Vagina (tissue), 2 donors: ENCODE data around the gene TSC22D1. TPM values are rescaled to one million over a fixed set of nuclear protein-coding genes. Genes with fewer than 3 reads are reported as not detected.
"Not testable (repeated sequence)": the region's sequence is repeated elsewhere in the genome, so short reads cannot be mapped to it uniquely, and the experiment has no call there.

Source experiments
- DNase-seq, 2 donors: peaks; one replicate each; pipeline ENCODE4 v3.0.0-alpha.2; 2017; ENCODE audit errors: extremely low spot score in 2 of 2
- H3K27ac ChIP-seq: fragments of 200-600 bp; sonication (generic); one replicate; pipeline ENCODE4 v1.5.1; 2019
- H3K27me3 ChIP-seq: fragments of 200-600 bp; sonication (generic); one replicate; pipeline ENCODE4 v1.5.1; 2019
- H3K36me3 ChIP-seq, 2 donors: fragments of 200-600 bp; sonication (generic); one replicate each; pipeline ENCODE4 v1.5.1; 2017 to 2019
- H3K4me1 ChIP-seq: fragments of 200-600 bp; sonication (generic); one replicate; pipeline ENCODE4 v1.5.1; 2019
- H3K4me3 ChIP-seq, 2 donors: fragments of 200-600 bp; sonication (generic); 1 replicate in 1 of 2; 2 replicates in 1 of 2; pipeline ENCODE4 v1.5.1; 2016 to 2019
- H3K9me3 ChIP-seq: fragments of 200-600 bp; sonication (generic); one replicate; pipeline ENCODE4 v1.5.1; 2019
- CTCF ChIP-seq, 3 experiments: fragments of 450-650 bp in 2 of 3; fragments of 200-600 bp in 1 of 3; sonication (generic) in 1 of 3; IDR thresholded peaks; one replicate each; pipeline ENCODE4 v1.5.1; 2017 to 2019; ENCODE audit warnings: antibody characterized with exemption in 3 of 3, mild to moderate bottlenecking in 2 of 3, moderate library complexity in 2 of 3
- POLR2A ChIP-seq, 2 donors: fragments of 450-650 bp; IDR thresholded peaks; one replicate each; pipeline ENCODE4 v1.6.1; 2017; ENCODE audit warnings: antibody characterized with exemption in 2 of 2, mild to moderate bottlenecking in 2 of 2, moderate library complexity in 2 of 2
- POLR2AphosphoS5 ChIP-seq, 2 donors: sonication (generic); formaldehyde crosslinking; IDR thresholded peaks; one replicate each; pipeline ENCODE4 v1.9.0; 2017; ENCODE audit warnings: antibody characterized with exemption in 2 of 2, mild to moderate bottlenecking in 2 of 2, low read depth in 1 of 2; ENCODE audit not compliant: insufficient read depth in 1 of 2
- intact Hi-C: fragments of 100-400 bp; cut with DNase I; formaldehyde crosslinking; loops from one replicate; pipeline ENCODE4 v1.15.1; 2023
- total RNA-seq: library from RNA; depleted of rRNA; stranded (reverse); fragments of >200 nt; gene quantifications from one replicate; pipeline ENCODE4 v1.2.3, GENCODE V29; 2016

TSC22D1 gene
- total RNA-seq, 1 donor from 2014 or later: 117 TPM

DNA sequence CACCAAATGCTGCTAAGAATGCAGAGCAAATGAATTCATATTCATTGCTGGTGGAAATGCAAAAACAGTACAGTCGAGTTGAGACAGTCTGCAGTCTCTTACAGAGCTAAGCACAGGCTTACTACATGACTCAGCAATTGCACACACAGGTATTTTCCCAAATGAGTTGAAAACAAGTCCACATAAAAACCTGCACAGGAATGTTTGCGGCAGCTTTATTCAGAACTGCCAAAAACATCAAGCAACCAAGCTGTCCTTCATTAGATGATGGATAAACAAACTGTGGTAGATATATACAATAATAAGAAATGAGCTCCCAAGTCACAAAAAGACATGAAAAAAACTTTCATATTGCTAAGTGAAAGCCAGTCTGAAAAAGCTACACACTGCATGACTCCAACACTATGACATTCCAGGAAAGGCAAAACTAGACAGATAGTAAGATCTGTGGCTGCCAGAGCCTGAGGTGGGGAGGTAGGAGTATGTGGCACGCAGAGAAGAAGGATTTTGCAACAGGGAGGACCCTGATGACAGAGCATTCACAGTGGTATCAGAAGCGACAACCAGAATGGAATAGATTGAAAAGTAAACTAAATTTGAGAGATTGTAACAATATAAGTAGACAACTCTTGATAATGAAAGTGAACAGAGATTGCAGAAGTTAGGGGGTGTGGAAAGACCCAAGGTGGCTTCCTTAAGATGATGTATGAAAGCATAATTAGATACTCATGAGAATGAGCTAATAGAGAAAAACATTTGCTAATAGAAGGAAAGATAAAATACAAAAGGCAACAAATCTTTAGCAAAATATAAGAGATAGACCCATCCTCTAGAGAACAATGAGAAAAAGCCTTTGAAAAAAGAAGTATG, 52.7 kb downstream of the TSC22D1 start:
- intact Hi-C loops: no loop called here
- TF ChIP-seq CTCF (IDR thresholded peaks at IDR 0.05): no peak
- peak in 1 of 2 donors; percentile 70 for TF ChIP-seq POLR2AphosphoS5 (IDR thresholded peaks at IDR 0.05; ENCODE audit: insufficient read depth in 1 of 2, low read depth in 1 of 2)
- no peak for TF ChIP-seq POLR2A (IDR thresholded peaks at IDR 0.05)
- Histone ChIP-seq H3K27ac (no peak overlapping the region), H3K4me1 (peaks cover 22% of the 10 kb centered on the region), H3K27me3 (no peaks in the 10 kb centered on the region), H3K9me3 (no peaks in the 10 kb centered on the region), H3K36me3 (no peaks in the 10 kb centered on the region), H3K4me3 (no peak overlapping the region)
- no peak for DNase-seq

GRCh38 chr13:44519642-44520041, 56.5 kb downstream of the TSC22D1 start:
- Histone ChIP-seq H3K4me3 (no peak overlapping the region), H3K4me1 (peaks cover 22% of the 10 kb centered on the region), H3K9me3 (no peaks in the 10 kb centered on the region), H3K27ac (no peak overlapping the region), H3K27me3 (no peaks in the 10 kb centered on the region), H3K36me3 (no peaks in the 10 kb centered on the region)
- no peak for DNase-seq
- intact Hi-C loops: no loop called here
- TF ChIP-seq POLR2A (IDR thresholded peaks at IDR 0.05): no peak
- TF ChIP-seq POLR2AphosphoS5 (IDR thresholded peaks at IDR 0.05; ENCODE audit: insufficient read depth in 1 of 2, low read depth in 1 of 2): no peak
- TF ChIP-seq CTCF (IDR thresholded peaks at IDR 0.05): no peak

DNA sequence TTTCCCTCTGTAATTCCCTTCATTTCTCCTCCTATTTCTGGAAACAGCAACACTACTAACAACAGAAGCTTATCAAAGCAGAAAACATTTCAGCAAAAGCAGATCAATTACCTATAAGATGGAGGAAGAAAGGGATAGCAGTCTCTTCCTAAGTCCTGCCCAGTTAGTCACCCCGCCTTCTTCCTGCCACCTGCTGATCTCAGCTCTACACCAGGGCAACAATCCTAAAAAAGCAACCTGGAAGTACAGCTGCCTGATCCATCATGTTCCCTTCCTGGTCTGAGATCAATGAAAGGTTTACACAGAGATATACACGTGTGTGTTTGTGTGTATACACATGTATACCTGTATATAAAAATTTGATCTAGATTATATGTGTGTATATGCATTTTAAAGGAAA, 59.4 kb downstream of the TSC22D1 start:
- intact Hi-C loops: no loop called here
- H3K36me3 ChIP-seq: no peaks in the 10 kb centered on the region
- DNase-seq: no peak
- TF ChIP-seq POLR2A (IDR thresholded peaks at IDR 0.05): no peak
- H3K4me3 ChIP-seq: no peak overlapping the region
- no peaks in the 10 kb centered on the region for H3K9me3 ChIP-seq
- H3K4me1 ChIP-seq: peaks cover under 1% of the 10 kb centered on the region
- H3K27ac ChIP-seq: no peak overlapping the region
- no peaks in the 10 kb centered on the region for H3K27me3 ChIP-seq

- intact Hi-C loops: no loop called here
Observed at GRCh38 chr13:44514278-44514677, 61.9 kb downstream of the TSC22D1 start.

DNA sequence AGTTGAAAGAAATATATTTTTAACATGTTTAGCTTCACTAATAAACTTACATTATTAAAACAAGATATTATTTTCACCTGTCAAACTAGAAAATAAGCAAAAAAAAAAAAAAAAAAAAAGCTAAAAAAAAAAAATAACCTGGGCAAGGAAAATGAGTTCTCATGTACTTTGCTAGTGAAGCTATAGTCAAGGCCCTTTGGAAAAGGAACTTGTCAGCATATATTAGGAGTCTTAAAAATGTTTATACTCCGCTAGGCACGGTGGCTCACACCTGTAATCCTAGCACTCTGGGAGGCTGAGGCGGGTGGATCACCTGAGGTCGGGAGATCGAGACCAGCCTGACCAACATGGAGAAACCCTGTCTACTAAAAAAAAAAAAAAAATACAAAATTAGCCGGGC, 66.3 kb downstream of the TSC22D1 start:
- H3K27ac ChIP-seq, DNase-seq, H3K9me3 ChIP-seq, intact Hi-C loops, H3K4me1 ChIP-seq, H3K36me3 ChIP-seq, H3K27me3 ChIP-seq, H3K4me3 ChIP-seq: not testable (repeated sequence)

More at GRCh38 chr13:44514278-44514677, 61.9 kb downstream of the TSC22D1 start:
- Histone ChIP-seq H3K4me1 (no peaks in the 10 kb centered on the region), H3K9me3 (no peaks in the 10 kb centered on the region), H3K27ac (no peak overlapping the region), H3K36me3 (peaks cover 0 to 4% of the 10 kb centered on the region in 2 donors), H3K4me3 (no peak overlapping the region), H3K27me3 (no peaks in the 10 kb centered on the region)
- TF ChIP-seq POLR2A (IDR thresholded peaks at IDR 0.05) (no peak), POLR2AphosphoS5 (IDR thresholded peaks at IDR 0.05; ENCODE audit: insufficient read depth in 1 of 2, low read depth in 1 of 2) (no peak), CTCF (IDR thresholded peaks at IDR 0.05) (no peak)
- no peak for DNase-seq

DNA sequence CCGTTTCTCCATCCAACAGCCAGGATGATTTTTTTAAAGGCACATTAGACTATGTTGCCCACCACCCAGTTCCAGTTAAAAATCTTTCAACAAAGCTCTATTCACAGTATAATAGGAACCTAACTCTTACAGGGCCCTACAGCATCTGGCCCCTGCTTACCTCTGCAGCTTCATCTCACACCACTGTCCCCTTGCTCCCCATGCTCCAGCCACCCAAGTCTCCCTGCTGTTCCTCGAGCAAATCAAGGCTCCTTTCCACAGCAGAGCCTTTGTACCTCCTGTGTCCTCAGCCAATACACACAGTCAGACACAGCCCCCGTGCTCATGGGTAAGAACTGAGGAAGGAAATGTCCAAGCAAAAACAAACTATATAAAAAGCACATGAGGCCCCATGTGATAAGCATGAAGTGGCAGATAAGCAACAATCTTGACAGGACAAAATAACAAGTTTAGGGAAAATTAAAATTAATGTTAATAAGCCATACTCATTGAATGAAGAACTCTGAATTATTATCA, 67.5 kb downstream of the TSC22D1 start:
- no peak for TF ChIP-seq POLR2A (IDR thresholded peaks at IDR 0.05)
- no peak for TF ChIP-seq CTCF (IDR thresholded peaks at IDR 0.05)
- no peak for TF ChIP-seq POLR2AphosphoS5 (IDR thresholded peaks at IDR 0.05; ENCODE audit: insufficient read depth in 1 of 2, low read depth in 1 of 2)
- intact Hi-C loops: no loop called here
- peaks cover 0 to 4% of the 10 kb centered on the region in 2 donors for H3K36me3 ChIP-seq

More for the DNA sequence above, 67.5 kb downstream of the TSC22D1 start:
- Histone ChIP-seq H3K9me3 (no peaks in the 10 kb centered on the region), H3K4me3 (no peak overlapping the region), H3K4me1 (peaks cover 7% of the 10 kb centered on the region), H3K27ac (no peak overlapping the region), H3K27me3 (no peaks in the 10 kb centered on the region)
- DNase-seq: no peak
